GM12873 (cell line): Measurements from ENCODE around the gene ITPR3.

Source experiments
- TF ChIP-seq, protein P1 (sequence below): IDR thresholded peaks from 2 replicates; pipeline ENCODE4 v1.5.1; 2012; ENCODE audit warnings: low read depth, mild to moderate bottlenecking, moderate library complexity, low read length, control low read depth; ENCODE audit not compliant: insufficient read depth; ENCODE audit errors: missing control alignments

Gene ITPR3

DNA sequence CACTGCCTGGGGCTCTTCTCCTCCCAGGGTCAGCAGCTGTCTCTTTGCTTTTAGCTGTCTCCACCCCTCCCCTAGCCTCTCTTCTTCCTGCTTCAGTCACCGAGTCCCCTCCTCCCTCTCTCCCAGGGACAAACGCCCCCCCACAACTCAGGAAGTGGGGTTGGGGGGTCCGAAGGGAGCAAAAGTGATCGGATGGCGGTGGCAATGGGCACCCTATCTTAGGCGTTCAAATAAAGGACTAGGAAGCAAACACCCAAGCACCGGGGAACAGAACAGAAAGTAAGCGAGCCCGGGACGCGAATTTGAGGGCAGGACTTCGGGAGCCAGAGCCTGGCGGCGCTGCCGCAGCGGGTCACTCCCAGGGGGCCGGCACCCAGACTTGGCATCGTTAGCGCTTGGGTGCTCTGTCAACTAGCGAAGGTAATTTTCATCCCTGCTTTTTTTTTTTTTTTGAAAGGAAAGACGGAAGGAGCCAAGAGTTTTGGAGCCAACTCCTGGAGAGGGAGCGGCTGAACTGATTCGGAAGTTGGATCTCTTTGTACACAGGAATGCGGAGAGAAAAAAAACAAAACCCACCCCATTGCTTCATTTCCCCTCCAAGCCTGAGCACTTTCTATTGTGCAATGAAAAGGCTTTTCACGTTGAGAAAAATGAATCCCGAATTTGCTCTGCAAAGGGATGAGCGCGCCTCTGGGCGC lies 815 bp upstream of the ITPR3 start:
- TF ChIP-seq, protein P1, sequence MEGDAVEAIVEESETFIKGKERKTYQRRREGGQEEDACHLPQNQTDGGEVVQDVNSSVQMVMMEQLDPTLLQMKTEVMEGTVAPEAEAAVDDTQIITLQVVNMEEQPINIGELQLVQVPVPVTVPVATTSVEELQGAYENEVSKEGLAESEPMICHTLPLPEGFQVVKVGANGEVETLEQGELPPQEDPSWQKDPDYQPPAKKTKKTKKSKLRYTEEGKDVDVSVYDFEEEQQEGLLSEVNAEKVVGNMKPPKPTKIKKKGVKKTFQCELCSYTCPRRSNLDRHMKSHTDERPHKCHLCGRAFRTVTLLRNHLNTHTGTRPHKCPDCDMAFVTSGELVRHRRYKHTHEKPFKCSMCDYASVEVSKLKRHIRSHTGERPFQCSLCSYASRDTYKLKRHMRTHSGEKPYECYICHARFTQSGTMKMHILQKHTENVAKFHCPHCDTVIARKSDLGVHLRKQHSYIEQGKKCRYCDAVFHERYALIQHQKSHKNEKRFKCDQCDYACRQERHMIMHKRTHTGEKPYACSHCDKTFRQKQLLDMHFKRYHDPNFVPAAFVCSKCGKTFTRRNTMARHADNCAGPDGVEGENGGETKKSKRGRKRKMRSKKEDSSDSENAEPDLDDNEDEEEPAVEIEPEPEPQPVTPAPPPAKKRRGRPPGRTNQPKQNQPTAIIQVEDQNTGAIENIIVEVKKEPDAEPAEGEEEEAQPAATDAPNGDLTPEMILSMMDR, result no peak

DNA sequence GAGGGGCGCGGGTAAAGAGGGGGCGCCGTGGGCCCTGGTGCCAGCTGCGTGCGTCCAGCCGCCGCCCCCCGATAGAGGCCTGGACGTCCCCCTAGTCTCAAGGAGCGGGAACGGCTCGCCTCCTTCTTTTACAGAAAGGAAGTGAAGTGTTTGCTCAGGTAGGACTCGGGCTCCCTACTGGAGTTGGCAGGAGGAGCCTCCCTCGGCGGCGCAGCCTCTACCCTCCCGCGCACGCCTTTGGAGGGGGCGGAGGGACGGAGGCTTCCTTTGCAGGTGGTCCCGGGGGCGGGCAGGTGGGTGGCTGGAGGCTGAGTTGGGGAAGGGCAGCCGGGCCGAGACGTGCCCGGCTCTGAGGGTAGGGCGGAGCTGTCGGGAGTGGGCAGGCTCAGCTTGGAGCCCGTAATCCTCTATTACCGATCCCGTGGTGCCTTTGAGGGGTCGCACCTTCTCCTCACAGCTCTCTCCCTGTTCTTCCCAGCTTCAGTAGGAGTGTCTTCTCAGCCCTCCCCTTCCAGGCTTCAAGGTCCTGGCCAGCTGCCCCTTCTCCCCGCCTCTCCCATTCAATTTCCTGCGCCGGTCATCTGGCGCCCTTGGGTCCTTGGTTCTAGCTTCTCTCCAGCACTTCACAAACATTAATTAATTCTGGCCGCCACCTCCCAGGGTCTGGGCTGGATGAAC lies 728 bp downstream of the ITPR3 start:
- TF ChIP-seq, protein P1, result no peak

DNA sequence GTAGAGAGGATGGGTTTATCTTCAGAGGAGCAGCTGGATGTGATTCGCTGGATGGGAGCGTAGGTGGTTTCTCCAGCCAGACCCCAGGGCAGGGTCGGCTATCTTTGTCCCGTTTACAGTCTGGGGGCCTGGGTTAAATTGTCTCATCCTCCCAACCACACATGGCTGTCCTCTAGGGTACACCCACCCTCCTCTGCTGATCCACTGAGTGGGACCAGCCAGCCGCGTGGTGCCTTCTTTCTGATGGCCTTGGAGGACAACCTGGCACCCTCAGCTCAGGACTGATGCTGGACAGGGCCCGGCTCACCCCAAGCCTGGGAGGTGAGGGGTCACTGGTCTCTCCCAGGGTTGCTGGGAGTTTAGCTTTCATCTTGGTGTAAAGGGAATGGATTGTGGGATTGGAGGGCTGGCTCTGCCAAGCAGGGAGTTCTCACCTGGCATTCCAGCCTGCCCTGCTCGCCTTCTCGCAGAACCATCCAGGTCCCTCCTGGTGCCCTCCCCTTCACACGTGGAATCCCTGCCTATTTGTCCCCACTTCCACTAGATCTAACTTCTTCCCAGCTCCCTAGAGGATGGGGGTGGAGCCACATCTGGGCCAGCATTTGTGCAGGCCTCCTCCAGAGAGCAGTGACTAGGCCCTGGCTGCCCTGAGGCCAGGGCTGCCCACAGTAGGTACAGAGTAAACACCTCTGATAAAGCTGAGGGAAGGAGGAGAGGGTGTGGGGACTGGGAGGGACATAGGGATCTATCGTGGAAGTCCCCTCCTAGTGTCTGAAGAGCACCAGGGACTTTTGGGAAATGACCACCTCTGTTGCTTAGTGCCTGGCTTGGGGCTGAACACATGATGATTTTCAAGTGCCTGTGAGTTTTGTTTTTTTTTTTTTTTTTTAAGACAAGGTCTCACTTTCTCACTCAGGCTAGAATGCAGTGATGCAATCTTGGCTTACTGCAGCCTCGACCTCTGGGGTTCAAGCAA lies 1.6 kb downstream of the ITPR3 start:
- TF ChIP-seq, protein P1, result no peak

DNA sequence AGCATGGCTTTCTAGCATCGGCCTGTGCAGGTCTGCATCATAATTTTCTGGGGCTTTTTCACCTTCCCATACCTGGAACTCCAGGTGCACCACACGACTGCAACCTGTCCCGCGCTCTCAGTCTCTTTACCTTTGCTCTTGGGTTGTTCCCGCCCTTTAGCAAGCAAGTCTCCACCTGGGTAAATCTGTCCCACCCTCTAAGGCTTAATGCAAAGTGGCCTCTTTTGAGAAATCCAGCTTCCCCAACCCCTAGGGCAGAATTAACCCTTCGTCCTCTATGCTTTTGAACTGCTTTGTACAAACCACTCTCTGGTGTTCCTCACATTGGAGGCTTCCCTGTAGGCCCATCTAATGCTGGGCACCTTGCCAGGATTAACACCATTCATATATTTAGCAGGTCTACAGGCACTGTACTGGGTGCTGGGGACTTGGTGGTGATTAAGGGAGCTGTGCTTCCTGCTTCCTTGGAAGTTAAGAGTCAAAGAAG lies 2.8 kb downstream of the ITPR3 start:
- TF ChIP-seq, protein P1, result no peak

DNA sequence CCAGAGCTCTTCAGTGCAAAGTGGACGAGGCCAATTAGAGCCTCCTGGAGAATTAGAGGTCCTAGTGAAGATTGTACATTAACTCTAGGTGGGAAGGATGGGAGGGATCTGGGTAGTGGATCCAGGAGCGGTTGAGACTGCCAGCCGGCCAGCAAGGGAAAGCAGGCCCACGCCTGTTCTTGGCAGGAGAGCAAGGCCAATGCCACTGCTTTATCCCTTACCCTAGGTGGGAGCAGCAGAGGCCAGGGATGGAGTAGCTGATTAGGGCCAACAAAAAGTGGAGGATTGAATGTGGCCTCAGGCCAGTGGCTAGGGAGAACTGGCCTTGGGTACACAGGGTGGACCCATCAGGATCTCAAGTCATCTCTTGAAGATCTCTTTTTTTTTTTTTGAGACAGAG lies 3.7 kb downstream of the ITPR3 start:
- TF ChIP-seq, protein P1, result no peak

DNA sequence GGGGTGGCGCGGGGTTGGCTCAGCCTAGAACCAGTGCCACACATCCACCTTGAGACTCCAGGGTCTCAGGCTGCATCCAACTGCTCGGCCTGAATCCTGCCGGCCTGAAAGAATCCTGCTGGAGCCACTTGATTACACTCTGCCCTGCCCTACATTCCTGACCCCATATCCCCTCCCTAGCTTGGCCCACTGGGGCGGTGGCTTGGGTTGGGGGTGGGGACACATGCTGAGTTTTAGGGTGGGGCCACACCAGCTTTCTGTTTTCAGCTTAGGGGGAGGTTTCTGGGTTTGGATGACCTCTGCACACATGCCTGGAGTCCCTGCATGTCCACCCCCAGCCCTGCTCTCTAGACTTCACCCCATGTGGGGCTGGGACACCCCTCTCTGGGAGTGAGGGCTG lies 6.8 kb downstream of the ITPR3 start:
- TF ChIP-seq, protein P1, result no peak
